Glomerular visceral epithelial cell (primary cell): ENCODE measurements around the gene SDK1.

Source experiments
- DNase-seq: peaks from one replicate; pipeline ENCODE4 v3.0.0-alpha.2; 2016; ENCODE audit errors: extremely low spot score

SDK1 gene

GRCh38 chr7:3455806-3456595, 154.9 kb downstream of the SDK1 start:
- DNase-seq = peak; percentile 4

- no peak for DNase-seq
Observed at GRCh38 chr7:3459111-3459510, 158.1 kb downstream of the SDK1 start.

GRCh38 chr7:3461923-3462322, 160.9 kb downstream of the SDK1 start:
- DNase-seq = no peak

- DNase-seq = no peak
Observed at GRCh38 chr7:3463696-3464095, 162.6 kb downstream of the SDK1 start.

- DNase-seq = no peak
Observed at GRCh38 chr7:3464900-3465622, 164.0 kb downstream of the SDK1 start.

- no peak for DNase-seq
Observed at GRCh38 chr7:3466261-3466660, 165.2 kb downstream of the SDK1 start.

- DNase-seq = no peak
Observed at GRCh38 chr7:3469641-3470040, 168.6 kb downstream of the SDK1 start.

- no peak for DNase-seq
Observed at GRCh38 chr7:3480197-3480596, 179.1 kb downstream of the SDK1 start.

GRCh38 chr7:3481435-3481834, 180.4 kb downstream of the SDK1 start:
- no peak for DNase-seq

GRCh38 chr7:3482147-3482921, 181.3 kb downstream of the SDK1 start:
- DNase-seq = peak; percentile 37

- no peak for DNase-seq
Observed at GRCh38 chr7:3486841-3487240, 185.8 kb downstream of the SDK1 start.

GRCh38 chr7:3488829-3489228, 187.8 kb downstream of the SDK1 start:
- DNase-seq = no peak

- DNase-seq = peak; percentile 43
Observed at GRCh38 chr7:3493499-3493898, 192.4 kb downstream of the SDK1 start.

- DNase-seq = no peak
Observed at GRCh38 chr7:3494947-3495346, 193.9 kb downstream of the SDK1 start.

- no peak for DNase-seq
Observed at GRCh38 chr7:3495530-3495929, 194.5 kb downstream of the SDK1 start.

- DNase-seq = no peak
Observed at GRCh38 chr7:3495954-3496353, 194.9 kb downstream of the SDK1 start.

- no peak for DNase-seq
Observed at GRCh38 chr7:3497796-3498195, 196.7 kb downstream of the SDK1 start.

GRCh38 chr7:3501671-3502070, 200.6 kb downstream of the SDK1 start:
- DNase-seq = no peak

GRCh38 chr7:3504384-3504783, 203.3 kb downstream of the SDK1 start:
- DNase-seq = no peak

- DNase-seq = no peak
Observed at GRCh38 chr7:3510101-3511020, 209.3 kb downstream of the SDK1 start.

- DNase-seq = no peak
Observed at GRCh38 chr7:3517344-3517743, 216.3 kb downstream of the SDK1 start.
